Body of pancreas (tissue), 4 donors: Measurements from ENCODE around the gene FSD2.

Experiments
- POLR2A ChIP-seq, 3 donors: fragments of 450-650 bp; IDR thresholded peaks; one replicate each; pipeline ENCODE4 v1.6.1; 2016; ENCODE audit warnings: antibody characterized with exemption in 3 of 3, mild to moderate bottlenecking in 2 of 3
- TF ChIP-seq, protein P1 (sequence below), 7 experiments: fragments of 450-650 bp in 4 of 7; fragments of 200-600 bp in 3 of 7; sonication (generic) in 3 of 7; IDR thresholded peaks; one replicate each; pipeline ENCODE4 v1.5.1; 2016 to 2019; ENCODE audit warnings: antibody characterized with exemption in 7 of 7

DNA sequence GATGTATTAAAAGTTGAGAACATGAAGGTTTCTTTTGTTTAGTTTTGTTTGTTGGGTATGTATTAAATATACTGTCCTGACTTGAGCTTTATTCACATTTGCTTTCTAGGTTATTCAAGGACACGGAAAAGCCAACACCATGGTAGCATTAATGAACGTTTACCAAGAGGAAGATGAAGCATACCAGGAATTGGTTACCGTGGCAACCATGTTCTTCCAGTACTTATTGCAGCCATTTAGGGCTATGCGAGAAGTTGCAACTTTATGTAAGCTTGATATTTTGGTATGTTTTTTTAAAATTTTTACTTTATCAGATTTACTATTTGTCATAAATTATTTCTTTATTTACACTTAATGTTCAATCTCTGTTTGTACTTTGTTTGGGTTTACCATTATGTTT lies 7.1 kb upstream of the FSD2 start:
- TF ChIP-seq, protein P1, sequence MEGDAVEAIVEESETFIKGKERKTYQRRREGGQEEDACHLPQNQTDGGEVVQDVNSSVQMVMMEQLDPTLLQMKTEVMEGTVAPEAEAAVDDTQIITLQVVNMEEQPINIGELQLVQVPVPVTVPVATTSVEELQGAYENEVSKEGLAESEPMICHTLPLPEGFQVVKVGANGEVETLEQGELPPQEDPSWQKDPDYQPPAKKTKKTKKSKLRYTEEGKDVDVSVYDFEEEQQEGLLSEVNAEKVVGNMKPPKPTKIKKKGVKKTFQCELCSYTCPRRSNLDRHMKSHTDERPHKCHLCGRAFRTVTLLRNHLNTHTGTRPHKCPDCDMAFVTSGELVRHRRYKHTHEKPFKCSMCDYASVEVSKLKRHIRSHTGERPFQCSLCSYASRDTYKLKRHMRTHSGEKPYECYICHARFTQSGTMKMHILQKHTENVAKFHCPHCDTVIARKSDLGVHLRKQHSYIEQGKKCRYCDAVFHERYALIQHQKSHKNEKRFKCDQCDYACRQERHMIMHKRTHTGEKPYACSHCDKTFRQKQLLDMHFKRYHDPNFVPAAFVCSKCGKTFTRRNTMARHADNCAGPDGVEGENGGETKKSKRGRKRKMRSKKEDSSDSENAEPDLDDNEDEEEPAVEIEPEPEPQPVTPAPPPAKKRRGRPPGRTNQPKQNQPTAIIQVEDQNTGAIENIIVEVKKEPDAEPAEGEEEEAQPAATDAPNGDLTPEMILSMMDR (IDR thresholded peaks at IDR 0.05), result no peak
- TF ChIP-seq POLR2A (IDR thresholded peaks at IDR 0.05), result no peak
